H9 (cell line): ENCODE data around the gene CSDE1. TPM values are rescaled to one million over a fixed set of nuclear protein-coding genes. Genes with fewer than 3 reads are reported as not detected.

Experiments
- DNase-seq: peaks from one replicate; pipeline ENCODE4 v3.0.0-alpha.2; 2017
- H2AFZ ChIP-seq: one replicate; pipeline ENCODE4 v1.6.1; 2013; ENCODE audit warnings: mild to moderate bottlenecking, low read length, control low read depth, moderate library complexity
- H2AK5ac ChIP-seq: 2 replicates; pipeline ENCODE4 v1.6.1; 2013; ENCODE audit warnings: low read length, control low read depth, mixed read lengths; ENCODE audit not compliant: insufficient read length
- H2BK120ac ChIP-seq: one replicate; pipeline ENCODE4 v1.6.1; 2013; ENCODE audit warnings: low read depth, mild to moderate bottlenecking, low read length, control low read depth, inconsistent platforms; ENCODE audit not compliant: poor library complexity, severe bottlenecking
- H2BK12ac ChIP-seq: 2 replicates; pipeline ENCODE4 v1.6.1; 2013; ENCODE audit warnings: low read length, control low read depth, mixed read lengths, low read depth; ENCODE audit not compliant: insufficient read length
- H2BK15ac ChIP-seq: 2 replicates; pipeline ENCODE4 v1.6.1; 2013; ENCODE audit warnings: low read depth, low read length, control low read depth
- H2BK20ac ChIP-seq: one replicate; pipeline ENCODE4 v1.6.1; 2013; ENCODE audit warnings: low read depth, mild to moderate bottlenecking, low read length, control low read depth, inconsistent platforms; ENCODE audit not compliant: poor library complexity, severe bottlenecking
- H2BK5ac ChIP-seq: 2 replicates; pipeline ENCODE4 v1.6.1; 2013; ENCODE audit warnings: low read length, control low read depth, mixed read lengths; ENCODE audit not compliant: insufficient read length
- H3K14ac ChIP-seq: 2 replicates; pipeline ENCODE4 v1.6.1; 2013; ENCODE audit warnings: low read length, control low read depth; ENCODE audit not compliant: insufficient read depth
- H3K18ac ChIP-seq: 2 replicates; pipeline ENCODE4 v1.6.1; 2013; ENCODE audit warnings: low read depth, mild to moderate bottlenecking, mixed read lengths, low read length, control low read depth; ENCODE audit not compliant: insufficient read length
- H3K23ac ChIP-seq: 2 replicates; pipeline ENCODE4 v1.6.1; 2013; ENCODE audit warnings: low read length, control low read depth, mixed read lengths, low read depth; ENCODE audit not compliant: insufficient read length
- H3K23me2 ChIP-seq: 2 replicates; pipeline ENCODE4 v1.6.1; 2013; ENCODE audit warnings: low read depth, mild to moderate bottlenecking, mixed read lengths, low read length, control low read depth; ENCODE audit not compliant: insufficient read length, poor library complexity, severe bottlenecking
- H3K27ac ChIP-seq: 2 replicates; pipeline ENCODE4 v1.5.1; 2013; ENCODE audit warnings: low read length, control low read depth, mixed read lengths, low read depth; ENCODE audit not compliant: insufficient read length
- H3K27me3 ChIP-seq: 2 replicates; pipeline ENCODE4 v1.6.1; 2013; ENCODE audit warnings: low read length, control low read depth, inconsistent platforms; ENCODE audit not compliant: insufficient read depth
- H3K4ac ChIP-seq: 2 replicates; pipeline ENCODE4 v1.6.1; 2013; ENCODE audit warnings: low read depth, mild to moderate bottlenecking, control low read depth, inconsistent platforms, low read length, moderate library complexity
- H3K4me1 ChIP-seq: 2 replicates; pipeline ENCODE4 v1.6.1; 2013; ENCODE audit warnings: low read length, control low read depth, inconsistent platforms; ENCODE audit not compliant: insufficient read depth
- H3K4me2 ChIP-seq: 2 replicates; pipeline ENCODE4 v1.6.1; 2013; ENCODE audit warnings: low read length, control low read depth, mixed read lengths; ENCODE audit not compliant: insufficient read length, insufficient read depth
- H3K56ac ChIP-seq: 2 replicates; pipeline ENCODE4 v1.6.1; 2013; ENCODE audit warnings: low read depth, mild to moderate bottlenecking, mixed read lengths, low read length, control low read depth; ENCODE audit not compliant: insufficient read length
- H3K79me1 ChIP-seq: 2 replicates; pipeline ENCODE4 v1.6.1; 2013; ENCODE audit warnings: low read depth, mild to moderate bottlenecking, moderate library complexity, low read length, control low read depth, inconsistent platforms; ENCODE audit not compliant: insufficient read depth, poor library complexity, severe bottlenecking
- H3K79me2 ChIP-seq: 2 replicates; pipeline ENCODE4 v1.6.1; 2013; ENCODE audit warnings: low read length, control low read depth, inconsistent platforms; ENCODE audit not compliant: insufficient read depth
- H3K9ac ChIP-seq: 2 replicates; pipeline ENCODE4 v1.6.1; 2013; ENCODE audit warnings: low read length, control low read depth, mixed read lengths; ENCODE audit not compliant: insufficient read length; ENCODE audit errors: extremely low read depth
- H3K9me3 ChIP-seq: one replicate; pipeline ENCODE4 v1.6.1; 2013; ENCODE audit warnings: low read depth, low read length, inconsistent platforms; ENCODE audit not compliant: control insufficient read depth
- H3T11ph ChIP-seq: one replicate; pipeline ENCODE4 v1.6.1; 2013; ENCODE audit warnings: mild to moderate bottlenecking, low read length, control low read depth, inconsistent platforms
- H4K20me1 ChIP-seq: one replicate; pipeline ENCODE4 v1.6.1; 2013; ENCODE audit not compliant: control insufficient read depth, insufficient read length, insufficient read depth
- H4K5ac ChIP-seq: 2 replicates; pipeline ENCODE4 v1.6.1; 2013; ENCODE audit warnings: low read depth, mild to moderate bottlenecking, mixed read lengths, low read length, control low read depth; ENCODE audit not compliant: insufficient read length
- H4K8ac ChIP-seq: replicated peaks from 2 replicates; pipeline ENCODE4 v1.6.1; 2013; ENCODE audit warnings: low read length, control low read depth, mixed read lengths, low read depth; ENCODE audit not compliant: insufficient read length
- H4K91ac ChIP-seq: 2 replicates; pipeline ENCODE4 v1.6.1; 2013; ENCODE audit warnings: low read depth, mild to moderate bottlenecking, moderate library complexity, mixed read lengths, low read length, control low read depth; ENCODE audit not compliant: insufficient read length
- H3K27ac Mint-ChIP-seq, 3 experiments: 2 replicates in 2 of 3; 3 replicates in 1 of 3; pipeline ENCODE4 v1.8.0; 2020 to 2021; ENCODE audit warnings: mixed read lengths in 3 of 3, mild to moderate bottlenecking in 1 of 3, moderate library complexity in 1 of 3
- H3K27me3 Mint-ChIP-seq: 2 replicates; pipeline ENCODE4 v1.8.0; 2021; ENCODE audit warnings: low read depth, mild to moderate bottlenecking, moderate library complexity, mixed read lengths
- H3K36me3 Mint-ChIP-seq, 3 experiments: 2 replicates in 2 of 3; 3 replicates in 1 of 3; pipeline ENCODE4 v1.8.0; 2020 to 2021; ENCODE audit warnings: low read depth in 3 of 3, mixed read lengths in 3 of 3; ENCODE audit not compliant: insufficient read depth in 1 of 3
- H3K4me1 Mint-ChIP-seq, 2 experiments: 2 replicates each; pipeline ENCODE4 v1.8.0; 2020; ENCODE audit warnings: mixed read lengths in 2 of 2
- H3K4me3 Mint-ChIP-seq, 2 experiments: 2 replicates in 1 of 2; 3 replicates in 1 of 2; pipeline ENCODE4 v1.8.0; 2020 to 2021; ENCODE audit warnings: mild to moderate bottlenecking in 2 of 2, mixed read lengths in 2 of 2, moderate library complexity in 1 of 2
- H3K9me3 Mint-ChIP-seq, 2 experiments: 2 replicates in 1 of 2; 3 replicates in 1 of 2; pipeline ENCODE4 v1.8.0; 2020; ENCODE audit warnings: mild to moderate bottlenecking in 2 of 2, mixed read lengths in 2 of 2, moderate library complexity in 1 of 2
- WGBS: extraction: QIAGEN DNeasy Blood & Tissue Kit; methylation state at CpG from one replicate; pipeline ENCODE4 v1.1.7; 2013; ENCODE audit warnings: missing lambda C conversion rate, low lambda C conversion rate, mixed read lengths; ENCODE audit not compliant: insufficient read length; ENCODE audit errors: extremely low coverage; 5-methylcytosine and 5-hydroxymethylcytosine counted together
- total RNA-seq: library from RNA; stranded (reverse); gene quantifications from 2 replicates; pipeline ENCODE4 v1.2.1, GENCODE V29; 2021
- TF ChIP-seq, protein P1 (sequence below): fragments of 200-600 bp; sonication (generic); conservative IDR thresholded peaks from 3 replicates; pipeline ENCODE4 v1.8.0; 2021; ENCODE audit warnings: antibody characterized with exemption, mild to moderate bottlenecking

Gene CSDE1
- total RNA-seq, 1 experiment from 2014 or later: 645 TPM

DNA sequence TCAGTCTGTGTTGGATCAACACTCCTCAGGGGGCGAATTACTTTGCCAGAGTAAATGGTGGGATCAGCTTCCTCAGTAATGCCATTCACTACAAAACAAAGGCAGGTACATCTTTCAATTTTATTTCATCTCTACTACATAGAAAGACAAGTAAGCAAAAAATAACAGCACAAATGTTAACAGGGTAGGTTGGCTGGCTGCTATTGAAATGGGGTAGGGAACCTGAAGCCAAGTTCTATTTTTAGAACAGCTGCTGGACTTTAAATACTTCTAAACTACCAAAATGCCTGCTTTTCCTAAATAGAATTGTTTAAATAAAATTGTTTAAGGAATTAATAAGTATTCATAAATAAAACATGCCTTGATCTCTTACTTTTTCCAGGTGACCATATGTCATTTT, 33.9 kb downstream of the CSDE1 start:
- no peak overlapping the region for H2BK20ac ChIP-seq
- H2BK15ac ChIP-seq: no peak overlapping the region
- Mint-ChIP-seq H3K27me3 (no peaks in the 10 kb centered on the region), H3K36me3 (peaks cover 56 to 93% (median 92%) of the 10 kb centered on the region in 3 experiments), H3K9me3 (no peaks in the 10 kb centered on the region), H3K4me3 (no peak overlapping the region), H3K4me1 (no peaks in the 10 kb centered on the region), H3K27ac (peak overlapping the region in 1 of 3 experiments; percentile 27; a peak in 1 of 7 replicates)
- no peak overlapping the region for H2BK12ac ChIP-seq
- H3T11ph ChIP-seq: no peak overlapping the region
- no peak overlapping the region for H4K8ac ChIP-seq
- no peaks in the 10 kb centered on the region for H3K79me1 ChIP-seq
- no peak overlapping the region for H4K5ac ChIP-seq
- H3K27me3 ChIP-seq: no peaks in the 10 kb centered on the region
- H3K18ac ChIP-seq: no peak overlapping the region
- H3K23me2 ChIP-seq: no peaks in the 10 kb centered on the region
- no peak overlapping the region for H3K56ac ChIP-seq
- no peak overlapping the region for H2AFZ ChIP-seq
- H2AK5ac ChIP-seq: no peak overlapping the region
- WGBS: no CpG with 5 or more reads among the region's 1 CpG
- no peak overlapping the region for H3K27ac ChIP-seq
- TF ChIP-seq, protein P1, sequence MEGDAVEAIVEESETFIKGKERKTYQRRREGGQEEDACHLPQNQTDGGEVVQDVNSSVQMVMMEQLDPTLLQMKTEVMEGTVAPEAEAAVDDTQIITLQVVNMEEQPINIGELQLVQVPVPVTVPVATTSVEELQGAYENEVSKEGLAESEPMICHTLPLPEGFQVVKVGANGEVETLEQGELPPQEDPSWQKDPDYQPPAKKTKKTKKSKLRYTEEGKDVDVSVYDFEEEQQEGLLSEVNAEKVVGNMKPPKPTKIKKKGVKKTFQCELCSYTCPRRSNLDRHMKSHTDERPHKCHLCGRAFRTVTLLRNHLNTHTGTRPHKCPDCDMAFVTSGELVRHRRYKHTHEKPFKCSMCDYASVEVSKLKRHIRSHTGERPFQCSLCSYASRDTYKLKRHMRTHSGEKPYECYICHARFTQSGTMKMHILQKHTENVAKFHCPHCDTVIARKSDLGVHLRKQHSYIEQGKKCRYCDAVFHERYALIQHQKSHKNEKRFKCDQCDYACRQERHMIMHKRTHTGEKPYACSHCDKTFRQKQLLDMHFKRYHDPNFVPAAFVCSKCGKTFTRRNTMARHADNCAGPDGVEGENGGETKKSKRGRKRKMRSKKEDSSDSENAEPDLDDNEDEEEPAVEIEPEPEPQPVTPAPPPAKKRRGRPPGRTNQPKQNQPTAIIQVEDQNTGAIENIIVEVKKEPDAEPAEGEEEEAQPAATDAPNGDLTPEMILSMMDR: no peak
- H4K20me1 ChIP-seq: no peaks in the 10 kb centered on the region
- no peak overlapping the region for H3K4ac ChIP-seq
- H3K9me3 ChIP-seq: no peaks in the 10 kb centered on the region
- H3K23ac ChIP-seq: no peak overlapping the region
- H3K4me1 ChIP-seq: no peaks in the 10 kb centered on the region
- H4K91ac ChIP-seq: no peak overlapping the region
- H2BK120ac ChIP-seq: no peak overlapping the region
- no peaks in the 10 kb centered on the region for H3K79me2 ChIP-seq
- no peak overlapping the region for H3K9ac ChIP-seq
- DNase-seq: no peak
- H2BK5ac ChIP-seq: no peak overlapping the region
- H3K14ac ChIP-seq: no peak overlapping the region
- no peak overlapping the region for H3K4me2 ChIP-seq
